ENCODE measurements around the gene ANGPTL5.

The ANGPTL5 gene

GRCh38 chr11:101945448-101945847 is 29.1 kb upstream of the ANGPTL5 start:
- no peaks in the 10 kb centered on the region for H3K4me1 ChIP-seq
- no peak for TF ChIP-seq CTCF (IDR thresholded peaks at IDR 0.05)
- intact Hi-C loops (cut with DNase I; ENCODE audit: low total_unique reads), result no loop called here
- no peak overlapping the region for H3K4me3 ChIP-seq
- H3K36me3 ChIP-seq, result peaks cover 24 to 28% (median 26%) of the 10 kb centered on the region in 3 donors
- no peak overlapping the region for H3K27ac ChIP-seq
- no peaks in the 10 kb centered on the region for H3K9me3 ChIP-seq
- no peaks in the 10 kb centered on the region for H3K27me3 ChIP-seq
- DNase-seq, result no peak

- no peak for TF ChIP-seq CTCF (IDR thresholded peaks at IDR 0.05)
- intact Hi-C loops (cut with DNase I; ENCODE audit: low total_unique reads), result no loop called here
- H3K27ac ChIP-seq, result no peak overlapping the region
- H3K4me1 ChIP-seq, result no peaks in the 10 kb centered on the region
- no peaks in the 10 kb centered on the region for H3K9me3 ChIP-seq
- no peak overlapping the region for H3K4me3 ChIP-seq
- DNase-seq, result no peak
- peaks cover 24 to 28% (median 26%) of the 10 kb centered on the region in 3 donors for H3K36me3 ChIP-seq
- no peaks in the 10 kb centered on the region for H3K27me3 ChIP-seq
These were observed 28.6 kb upstream of the ANGPTL5 start for GRCh38 chr11:101944923-101945322.

- DNase-seq, result no peak
- H3K36me3 ChIP-seq, result peaks cover 9 to 11% (median 10%) of the 10 kb centered on the region in 3 donors
- no peak overlapping the region for H3K27ac ChIP-seq
- H3K4me1 ChIP-seq, result no peaks in the 10 kb centered on the region
- no peak for TF ChIP-seq CTCF (IDR thresholded peaks at IDR 0.05)
- no peaks in the 10 kb centered on the region for H3K9me3 ChIP-seq
- H3K27me3 ChIP-seq, result no peaks in the 10 kb centered on the region
- no peak overlapping the region for H3K4me3 ChIP-seq
- intact Hi-C loops (cut with DNase I; ENCODE audit: low total_unique reads), result no loop called here
These were observed 24.7 kb upstream of the ANGPTL5 start for GRCh38 chr11:101940901-101941520.

- H3K4me3 ChIP-seq, result no peak overlapping the region
- H3K36me3 ChIP-seq, result peaks cover 0 to 24% (median 0%) of the 10 kb centered on the region in 3 donors
- DNase-seq, result no peak
- TF ChIP-seq CTCF (IDR thresholded peaks at IDR 0.05), result no peak
- intact Hi-C loops (cut with DNase I; ENCODE audit: low total_unique reads), result no loop called here
- H3K4me1 ChIP-seq, result no peaks in the 10 kb centered on the region
- H3K27me3 ChIP-seq, result no peaks in the 10 kb centered on the region
- no peak overlapping the region for H3K27ac ChIP-seq
- H3K9me3 ChIP-seq, result peaks cover 0 to 9% (median 0%) of the 10 kb centered on the region in 3 donors
These were observed 15.4 kb upstream of the ANGPTL5 start for GRCh38 chr11:101931692-101932091.

- DNase-seq, result no peak
- peaks cover 0 to 24% (median 0%) of the 10 kb centered on the region in 3 donors for H3K36me3 ChIP-seq
- H3K4me1 ChIP-seq, result no peaks in the 10 kb centered on the region
- no peak overlapping the region for H3K4me3 ChIP-seq
- H3K9me3 ChIP-seq, result peaks cover 0 to 9% (median 0%) of the 10 kb centered on the region in 3 donors
- H3K27ac ChIP-seq, result no peak overlapping the region
- no peaks in the 10 kb centered on the region for H3K27me3 ChIP-seq
- TF ChIP-seq CTCF (IDR thresholded peaks at IDR 0.05), result no peak
- intact Hi-C loops (cut with DNase I; ENCODE audit: low total_unique reads), result no loop called here
These were observed 13.1 kb upstream of the ANGPTL5 start for GRCh38 chr11:101929294-101929915.
